Osteocyte (in vitro differentiated cells): ENCODE data around the gene DNASE1L2. TPM values are rescaled to one million over a fixed set of nuclear protein-coding genes. Genes with fewer than 3 reads are reported as not detected.

Experiments
- DNase-seq: peaks from one replicate; pipeline ENCODE4 v3.0.0; 2021; ENCODE audit warnings: mixed read lengths; ENCODE audit not compliant: unreplicated experiment; ENCODE audit errors: extremely low spot score
- H3K27ac Mint-ChIP-seq: one replicate; pipeline ENCODE4 v1.8.0; 2021; ENCODE audit warnings: mild to moderate bottlenecking, mixed read lengths; ENCODE audit not compliant: unreplicated experiment
- H3K27me3 Mint-ChIP-seq: one replicate; pipeline ENCODE4 v1.8.0; 2021; ENCODE audit warnings: mixed read lengths; ENCODE audit not compliant: unreplicated experiment
- H3K36me3 Mint-ChIP-seq: one replicate; pipeline ENCODE4 v1.8.0; 2021; ENCODE audit warnings: mixed read lengths; ENCODE audit not compliant: unreplicated experiment
- H3K4me1 Mint-ChIP-seq: one replicate; pipeline ENCODE4 v1.8.0; 2021; ENCODE audit warnings: mixed read lengths; ENCODE audit not compliant: unreplicated experiment
- H3K4me3 Mint-ChIP-seq: one replicate; pipeline ENCODE4 v1.8.0; 2021; ENCODE audit warnings: mild to moderate bottlenecking, moderate library complexity, mixed read lengths; ENCODE audit not compliant: unreplicated experiment
- H3K9me3 Mint-ChIP-seq: one replicate; pipeline ENCODE4 v1.8.0; 2021; ENCODE audit warnings: mixed read lengths; ENCODE audit not compliant: unreplicated experiment
- total RNA-seq: library from RNA; stranded (reverse); gene quantifications from 2 replicates; pipeline ENCODE4 v1.2.1, GENCODE V29; 2021
- TF ChIP-seq, protein P1 (sequence below): fragments of 200-600 bp; sonication (generic); IDR thresholded peaks from 2 replicates; pipeline ENCODE4 v1.5.0; 2021; ENCODE audit warnings: antibody characterized with exemption, mild to moderate bottlenecking, moderate library complexity

DNASE1L2 gene
- total RNA-seq, 1 donor from 2014 or later: 1.7 TPM

DNA sequence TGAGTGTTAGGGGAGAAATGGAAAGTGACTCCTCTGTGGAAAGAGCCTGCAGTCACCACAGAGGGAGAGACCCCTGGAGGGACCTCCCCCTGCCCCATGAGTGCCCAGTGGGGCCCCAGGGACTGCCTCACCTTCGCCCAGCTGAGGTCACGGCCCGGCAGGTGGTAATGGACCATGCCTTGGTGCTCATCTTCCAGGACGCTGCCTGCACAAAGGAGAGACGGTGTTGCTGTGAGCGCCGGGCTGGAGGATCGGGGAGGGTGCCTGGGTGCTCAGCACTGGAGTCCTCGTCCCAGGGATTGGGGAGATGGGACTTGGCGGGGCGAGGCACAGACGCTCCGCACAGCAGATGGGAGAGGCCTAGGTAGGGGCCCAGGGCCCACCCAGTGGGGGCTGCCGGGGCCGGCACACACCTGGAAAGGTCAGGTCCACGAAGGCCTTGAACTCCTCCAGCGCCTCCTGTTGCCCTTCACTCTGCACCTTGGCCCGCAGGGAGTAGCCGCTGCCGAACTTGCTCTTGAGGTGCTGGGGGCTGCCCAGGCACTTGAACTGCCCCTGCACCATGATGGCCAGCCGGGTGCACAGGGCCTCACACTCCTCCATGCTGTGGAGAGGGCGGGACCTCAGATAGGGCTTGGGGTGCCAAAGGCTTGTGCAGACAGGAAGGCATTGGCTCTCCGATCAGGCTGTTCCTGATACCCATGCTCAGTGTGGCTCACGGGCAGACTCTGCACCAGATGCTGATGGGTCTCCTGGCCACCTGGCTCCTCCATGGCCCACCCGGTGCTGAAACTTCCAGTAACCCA lies 41.4 kb downstream of the DNASE1L2 start:
- Mint-ChIP-seq H3K27me3 (no peaks in the 10 kb centered on the region), H3K27ac (no peak overlapping the region), H3K36me3 (no peaks in the 10 kb centered on the region), H3K4me3 (no peak overlapping the region), H3K4me1 (no peaks in the 10 kb centered on the region), H3K9me3 (no peaks in the 10 kb centered on the region)
- TF ChIP-seq, protein P1, sequence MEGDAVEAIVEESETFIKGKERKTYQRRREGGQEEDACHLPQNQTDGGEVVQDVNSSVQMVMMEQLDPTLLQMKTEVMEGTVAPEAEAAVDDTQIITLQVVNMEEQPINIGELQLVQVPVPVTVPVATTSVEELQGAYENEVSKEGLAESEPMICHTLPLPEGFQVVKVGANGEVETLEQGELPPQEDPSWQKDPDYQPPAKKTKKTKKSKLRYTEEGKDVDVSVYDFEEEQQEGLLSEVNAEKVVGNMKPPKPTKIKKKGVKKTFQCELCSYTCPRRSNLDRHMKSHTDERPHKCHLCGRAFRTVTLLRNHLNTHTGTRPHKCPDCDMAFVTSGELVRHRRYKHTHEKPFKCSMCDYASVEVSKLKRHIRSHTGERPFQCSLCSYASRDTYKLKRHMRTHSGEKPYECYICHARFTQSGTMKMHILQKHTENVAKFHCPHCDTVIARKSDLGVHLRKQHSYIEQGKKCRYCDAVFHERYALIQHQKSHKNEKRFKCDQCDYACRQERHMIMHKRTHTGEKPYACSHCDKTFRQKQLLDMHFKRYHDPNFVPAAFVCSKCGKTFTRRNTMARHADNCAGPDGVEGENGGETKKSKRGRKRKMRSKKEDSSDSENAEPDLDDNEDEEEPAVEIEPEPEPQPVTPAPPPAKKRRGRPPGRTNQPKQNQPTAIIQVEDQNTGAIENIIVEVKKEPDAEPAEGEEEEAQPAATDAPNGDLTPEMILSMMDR: no peak
- no peak for DNase-seq

DNA sequence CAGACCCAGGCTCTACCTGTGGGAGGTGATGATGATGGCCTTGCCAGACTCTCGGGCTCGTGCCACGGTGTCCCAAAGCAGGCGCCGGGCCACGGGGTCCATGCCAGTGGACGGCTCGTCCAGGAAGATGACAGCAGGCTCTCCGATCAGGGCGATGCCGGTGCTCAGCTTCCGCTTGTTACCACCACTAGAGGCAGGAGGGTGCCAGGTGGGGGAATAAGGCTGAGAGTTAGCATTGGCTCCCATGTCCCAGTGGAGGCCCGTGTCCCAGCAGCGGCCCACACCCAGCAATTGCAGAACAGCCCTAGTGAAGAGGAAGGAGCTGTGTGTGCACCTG lies 42.0 kb downstream of the DNASE1L2 start:
- no peaks in the 10 kb centered on the region for H3K4me1 Mint-ChIP-seq
- TF ChIP-seq, protein P1: no peak
- no peaks in the 10 kb centered on the region for H3K9me3 Mint-ChIP-seq
- no peak overlapping the region for H3K4me3 Mint-ChIP-seq
- H3K36me3 Mint-ChIP-seq: no peaks in the 10 kb centered on the region
- H3K27me3 Mint-ChIP-seq: no peaks in the 10 kb centered on the region
- H3K27ac Mint-ChIP-seq: no peak overlapping the region
- DNase-seq: no peak

DNA sequence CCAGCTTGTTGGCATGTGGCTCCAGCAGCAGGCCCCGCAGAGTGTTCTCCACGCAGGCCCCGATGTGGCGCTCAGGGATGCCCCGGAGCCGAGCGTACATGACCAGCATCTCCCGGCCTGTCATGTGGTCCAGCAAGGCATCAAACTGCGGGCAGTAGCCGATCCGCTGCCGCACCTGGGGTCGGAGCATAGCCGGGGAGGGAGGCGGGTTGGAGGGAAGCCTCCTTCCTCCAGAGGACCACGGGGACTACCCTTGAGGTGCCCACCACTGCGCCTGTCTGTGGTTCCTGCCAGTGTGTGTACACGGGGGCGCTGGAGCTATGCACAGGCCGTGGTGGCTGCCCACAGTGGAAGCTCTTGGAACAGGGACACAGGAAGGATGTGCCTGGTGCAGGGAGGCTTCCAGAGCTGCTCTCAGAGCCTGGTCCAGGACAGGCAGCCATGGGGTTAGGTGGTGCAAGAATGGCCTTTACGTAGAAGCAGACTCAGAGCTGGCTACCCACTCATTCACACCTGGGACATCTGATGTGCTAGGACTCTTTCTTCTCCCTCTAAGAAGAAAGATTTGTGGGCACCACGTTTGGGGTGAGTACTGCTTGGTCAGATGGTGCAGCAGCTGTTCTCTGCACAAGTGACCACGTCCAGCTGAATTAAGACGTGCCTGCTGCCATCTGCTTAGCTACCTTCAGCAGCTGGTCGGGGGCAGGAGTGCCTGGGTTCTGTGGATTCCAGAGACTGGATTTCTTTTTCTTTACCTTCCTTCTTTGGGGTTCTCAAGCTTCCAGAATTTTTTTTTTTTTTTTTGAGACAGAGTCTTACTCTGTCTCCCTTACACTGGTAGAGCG lies 42.9 kb downstream of the DNASE1L2 start:
- Mint-ChIP-seq H3K36me3 (no peaks in the 10 kb centered on the region), H3K9me3 (no peaks in the 10 kb centered on the region), H3K27me3 (no peaks in the 10 kb centered on the region), H3K27ac (no peak overlapping the region), H3K4me1 (no peaks in the 10 kb centered on the region), H3K4me3 (no peak overlapping the region)
- no peak for DNase-seq
- TF ChIP-seq, protein P1: no peak

DNA sequence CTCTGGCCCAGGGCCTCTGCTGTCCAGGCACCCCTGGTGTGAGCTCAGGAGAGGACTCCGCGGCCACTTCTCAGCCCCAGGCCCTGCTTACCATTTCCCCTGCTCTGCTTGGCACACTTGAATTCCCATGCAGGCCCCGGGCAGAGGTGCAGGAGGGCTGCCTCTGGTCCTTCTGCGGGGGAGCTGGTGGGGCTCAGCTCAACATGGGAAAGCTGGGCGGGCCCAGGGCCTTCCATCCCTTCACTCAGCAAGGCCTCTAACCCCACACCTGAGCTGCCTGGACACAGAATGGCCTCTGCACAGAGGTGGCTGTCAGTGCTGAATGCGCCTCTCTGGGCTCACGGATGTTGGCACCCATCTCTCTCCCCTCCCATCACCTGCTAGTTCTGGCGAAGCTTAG lies 44.2 kb downstream of the DNASE1L2 start:
- Mint-ChIP-seq H3K27me3 (no peaks in the 10 kb centered on the region), H3K9me3 (no peaks in the 10 kb centered on the region), H3K4me1 (no peaks in the 10 kb centered on the region), H3K36me3 (no peaks in the 10 kb centered on the region), H3K4me3 (no peak overlapping the region), H3K27ac (no peak overlapping the region)
- DNase-seq: no peak
- TF ChIP-seq, protein P1: no peak

DNA sequence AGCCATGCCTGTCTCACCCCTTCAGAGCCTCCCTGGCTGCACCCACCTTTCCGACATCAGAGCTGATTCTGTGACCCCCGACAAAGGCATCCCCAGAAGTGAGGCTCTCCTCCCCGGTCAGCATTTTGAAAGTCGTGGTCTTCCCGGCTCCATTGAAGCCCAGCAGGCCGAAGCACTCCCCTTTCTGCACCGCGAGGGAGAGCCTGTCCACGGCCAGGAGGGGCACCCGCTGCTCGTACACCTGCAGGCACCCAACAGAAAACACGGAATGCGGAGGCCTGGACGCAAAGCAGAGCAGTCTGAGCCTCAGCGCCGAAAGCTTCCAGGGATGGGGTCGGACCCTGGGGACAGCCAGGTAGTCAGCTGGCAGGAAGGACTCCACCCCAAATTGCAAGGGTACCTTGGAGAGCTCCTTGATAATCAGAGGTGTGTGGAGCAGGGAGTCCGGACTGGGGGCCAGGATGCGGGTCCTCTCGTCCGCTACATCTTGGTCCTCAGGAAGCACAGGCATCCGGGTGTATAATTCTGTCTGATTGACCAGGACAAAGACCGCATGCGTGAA lies 44.8 kb downstream of the DNASE1L2 start:
- DNase-seq: no peak
- TF ChIP-seq, protein P1: no peak
- Mint-ChIP-seq H3K4me1 (no peaks in the 10 kb centered on the region), H3K27ac (no peak overlapping the region), H3K4me3 (no peak overlapping the region), H3K36me3 (no peaks in the 10 kb centered on the region), H3K27me3 (no peaks in the 10 kb centered on the region), H3K9me3 (no peaks in the 10 kb centered on the region)
